Body of pancreas (tissue), 4 donors: Measurements from ENCODE around the gene GRID1. TPM values are rescaled to one million over a fixed set of nuclear protein-coding genes. Genes with fewer than 3 reads are reported as not detected.

Experiments
- ATAC-seq: fragments of 150-250 bp; one replicate; pipeline ENCODE4 v1.9.1; 2016
- DNase-seq, 4 donors: peaks; one replicate each; pipeline ENCODE4 v3.0.0-alpha.2; 2019
- H3K27ac ChIP-seq, 4 donors: fragments of 200-600 bp; sonication (generic); 1 replicate in 3 of 4; 2 replicates in 1 of 4; pipeline versions ENCODE4 v1.5.1 to v1.6.1; 2016 to 2019; ENCODE audit warnings: mild to moderate bottlenecking in 1 of 4, mixed read lengths in 1 of 4, moderate library complexity in 1 of 4
- H3K27me3 ChIP-seq, 2 donors: fragments of 200-600 bp; sonication (generic); one replicate each; pipeline ENCODE4 v1.6.0; 2016; ENCODE audit warnings: mild to moderate bottlenecking in 1 of 2
- H3K36me3 ChIP-seq, 2 donors: fragments of 200-600 bp; sonication (generic); replicated peaks in 1 of 2; 2 replicates each; pipeline ENCODE4 v1.5.1; 2016; ENCODE audit warnings: low read depth in 2 of 2; ENCODE audit not compliant: insufficient read depth in 1 of 2
- H3K4me1 ChIP-seq: fragments of 200-600 bp; sonication (generic); one replicate; pipeline ENCODE4 v1.6.0; 2016
- H3K4me3 ChIP-seq, 2 donors: fragments of 200-600 bp; sonication (generic); 1 replicate in 1 of 2; 2 replicates in 1 of 2; pipeline ENCODE4 v1.5.1; 2016 to 2019
- H3K9me3 ChIP-seq, 3 donors: fragments of 200-600 bp; sonication (generic); 1 replicate in 2 of 3; 2 replicates in 1 of 3; pipeline ENCODE4 v1.5.1; 2016
- POLR2A ChIP-seq, 3 donors: fragments of 450-650 bp; IDR thresholded peaks; one replicate each; pipeline ENCODE4 v1.6.1; 2016; ENCODE audit warnings: antibody characterized with exemption in 3 of 3, mild to moderate bottlenecking in 2 of 3
- WGBS, 2 donors: methylation state at CpG; one replicate each; pipeline ENCODE4 v1.1.5; 2017; 5-methylcytosine and 5-hydroxymethylcytosine counted together
- intact Hi-C: fragments of 100-400 bp; cut with DNase I; formaldehyde crosslinking; loops from one replicate; pipeline ENCODE4 v1.15.1; 2023
- total RNA-seq, 2 donors: library from RNA; depleted of rRNA; stranded (reverse); fragments of >200 nt; gene quantifications; one replicate each; pipeline ENCODE4 v1.1.0, GENCODE V29; 2016
- TF ChIP-seq, protein P1 (sequence below), 7 experiments: fragments of 450-650 bp in 4 of 7; fragments of 200-600 bp in 3 of 7; sonication (generic) in 3 of 7; IDR thresholded peaks; one replicate each; pipeline ENCODE4 v1.5.1; 2016 to 2019; ENCODE audit warnings: antibody characterized with exemption in 7 of 7

The GRID1 gene
- total RNA-seq, 2 donors from 2014 or later, result 1.0 to 1.6 TPM

DNA sequence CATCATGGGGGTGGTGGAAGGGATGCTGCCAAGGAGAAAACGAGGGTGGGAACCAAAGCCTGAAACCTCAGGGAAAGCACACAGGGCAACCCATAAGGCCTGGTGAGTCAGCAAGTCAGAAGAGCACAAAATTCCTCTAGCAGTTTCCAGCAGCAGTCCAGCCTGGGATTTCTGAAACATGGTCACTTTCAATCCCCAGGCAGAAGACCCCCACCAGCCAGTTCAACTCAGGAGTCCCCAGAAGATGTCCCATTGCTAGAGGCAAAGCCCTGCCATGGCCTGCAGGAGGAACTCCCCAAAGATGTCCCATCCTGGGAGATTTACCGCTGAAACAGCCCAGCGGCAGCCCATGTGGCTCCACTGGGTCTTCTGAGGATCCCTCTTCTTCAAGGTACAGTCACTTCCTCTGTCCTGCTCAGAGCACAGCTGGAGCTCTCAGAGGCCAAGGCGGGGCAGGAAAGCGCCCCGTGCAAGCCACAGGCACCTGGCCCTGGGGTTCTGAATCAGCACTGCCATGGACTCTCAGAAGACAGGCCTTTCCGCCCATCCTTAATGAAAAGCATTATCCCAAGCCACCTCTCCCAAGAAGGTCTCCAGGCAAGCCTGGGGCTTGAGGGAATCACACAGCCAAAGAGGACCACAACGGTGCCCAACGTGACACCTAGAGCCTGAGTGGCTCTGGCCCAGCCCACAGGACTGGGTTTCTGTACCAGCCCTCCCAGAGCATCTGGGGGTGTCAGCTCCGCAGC is 196.9 kb downstream of the GRID1 start:
- no peaks in the 10 kb centered on the region for H3K4me1 ChIP-seq
- TF ChIP-seq, protein P1, sequence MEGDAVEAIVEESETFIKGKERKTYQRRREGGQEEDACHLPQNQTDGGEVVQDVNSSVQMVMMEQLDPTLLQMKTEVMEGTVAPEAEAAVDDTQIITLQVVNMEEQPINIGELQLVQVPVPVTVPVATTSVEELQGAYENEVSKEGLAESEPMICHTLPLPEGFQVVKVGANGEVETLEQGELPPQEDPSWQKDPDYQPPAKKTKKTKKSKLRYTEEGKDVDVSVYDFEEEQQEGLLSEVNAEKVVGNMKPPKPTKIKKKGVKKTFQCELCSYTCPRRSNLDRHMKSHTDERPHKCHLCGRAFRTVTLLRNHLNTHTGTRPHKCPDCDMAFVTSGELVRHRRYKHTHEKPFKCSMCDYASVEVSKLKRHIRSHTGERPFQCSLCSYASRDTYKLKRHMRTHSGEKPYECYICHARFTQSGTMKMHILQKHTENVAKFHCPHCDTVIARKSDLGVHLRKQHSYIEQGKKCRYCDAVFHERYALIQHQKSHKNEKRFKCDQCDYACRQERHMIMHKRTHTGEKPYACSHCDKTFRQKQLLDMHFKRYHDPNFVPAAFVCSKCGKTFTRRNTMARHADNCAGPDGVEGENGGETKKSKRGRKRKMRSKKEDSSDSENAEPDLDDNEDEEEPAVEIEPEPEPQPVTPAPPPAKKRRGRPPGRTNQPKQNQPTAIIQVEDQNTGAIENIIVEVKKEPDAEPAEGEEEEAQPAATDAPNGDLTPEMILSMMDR (IDR thresholded peaks at IDR 0.05), result no peak
- TF ChIP-seq POLR2A (IDR thresholded peaks at IDR 0.05), result no peak
- intact Hi-C loops, result no loop called here
- no peaks in the 10 kb centered on the region for H3K9me3 ChIP-seq
- ATAC-seq (no peak), DNase-seq (no peak)
- no peak overlapping the region for H3K27ac ChIP-seq
- no peak overlapping the region for H3K4me3 ChIP-seq
- H3K36me3 ChIP-seq, result no peaks in the 10 kb centered on the region
- 76 to 77% methylated on average over 6 to 10 of the region's 10 CpGs for WGBS, 2 donors
- no peaks in the 10 kb centered on the region for H3K27me3 ChIP-seq

DNA sequence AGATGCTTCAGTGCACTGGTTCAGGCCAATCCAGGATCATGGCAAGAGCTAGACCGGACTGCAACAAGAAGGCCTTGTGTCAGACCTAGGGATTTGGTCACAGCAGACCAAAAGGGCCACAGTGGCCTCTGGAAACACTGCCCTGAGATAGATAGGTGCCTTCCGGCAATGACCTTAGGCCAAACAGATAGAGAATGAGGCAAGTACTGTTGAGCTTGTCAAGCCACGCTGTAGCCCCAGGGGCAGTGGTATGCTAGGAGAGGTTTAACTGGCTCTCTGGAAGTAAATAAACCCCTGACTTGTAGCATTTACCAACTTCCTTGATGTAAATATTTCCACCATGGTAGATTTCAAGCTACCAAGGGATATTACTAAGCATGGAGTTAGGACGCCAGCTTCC is 197.5 kb downstream of the GRID1 start:
- WGBS, 2 donors, result 89 to 92% methylated on average over 2 to 4 of the region's 4 CpGs
- no peak for ATAC-seq
- H3K9me3 ChIP-seq, result no peaks in the 10 kb centered on the region

GRCh38 chr10:86168256-86168655 is 198.3 kb downstream of the GRID1 start:
- Histone ChIP-seq H3K27me3 (no peaks in the 10 kb centered on the region), H3K27ac (no peak overlapping the region), H3K4me1 (no peaks in the 10 kb centered on the region), H3K4me3 (no peak overlapping the region), H3K9me3 (no peaks in the 10 kb centered on the region), H3K36me3 (no peaks in the 10 kb centered on the region)
- WGBS, 2 donors, result 73 to 78% methylated on average over 7 of the region's 7 CpGs
- intact Hi-C loops, result no loop called here
- no peak for ATAC-seq
- DNase-seq, result no peak
- TF ChIP-seq, protein P1 (IDR thresholded peaks at IDR 0.05), result no peak
- no peak for TF ChIP-seq POLR2A (IDR thresholded peaks at IDR 0.05)

More for the DNA sequence above, 197.5 kb downstream of the GRID1 start:
- H3K4me1 ChIP-seq, result no peaks in the 10 kb centered on the region
- TF ChIP-seq POLR2A (IDR thresholded peaks at IDR 0.05), result no peak
- TF ChIP-seq, protein P1 (IDR thresholded peaks at IDR 0.05), result no peak
- H3K4me3 ChIP-seq, result no peak overlapping the region
- H3K27ac ChIP-seq, result no peak overlapping the region
- no peaks in the 10 kb centered on the region for H3K27me3 ChIP-seq
- intact Hi-C loops, result no loop called here
- no peak for DNase-seq
- H3K36me3 ChIP-seq, result no peaks in the 10 kb centered on the region

GRCh38 chr10:86167762-86168128 is 198.8 kb downstream of the GRID1 start:
- no peaks in the 10 kb centered on the region for H3K27me3 ChIP-seq
- H3K27ac ChIP-seq, result no peak overlapping the region
- no peak for TF ChIP-seq POLR2A (IDR thresholded peaks at IDR 0.05)
- TF ChIP-seq, protein P1 (IDR thresholded peaks at IDR 0.05), result no peak
- WGBS, 2 donors, result 93 to 96% methylated on average over 4 of the region's 4 CpGs
- H3K36me3 ChIP-seq, result no peaks in the 10 kb centered on the region
- DNase-seq (no peak), ATAC-seq (no peak)
- intact Hi-C loops, result no loop called here
- no peak overlapping the region for H3K4me3 ChIP-seq
- no peaks in the 10 kb centered on the region for H3K9me3 ChIP-seq
- H3K4me1 ChIP-seq, result no peaks in the 10 kb centered on the region
